DOHH2 (cell line): ENCODE data around the gene MYH15.

ENCODE experiments used
- H3F3A ChIP-seq: fragments of 200-600 bp; sonication (generic), shearing (Covaris generic); 2 replicates; pipeline ENCODE4 v1.6.0; 2016; ENCODE audit warnings: antibody characterized with exemption, mild to moderate bottlenecking; ENCODE audit not compliant: control insufficient read depth, insufficient read depth
- H3K27ac ChIP-seq: fragments of 200-600 bp; sonication (generic); 2 replicates; pipeline ENCODE4 v1.5.1; 2014; ENCODE audit warnings: low read depth, mild to moderate bottlenecking, low read length, moderate library complexity
- H3K27me3 ChIP-seq: fragments of 200-600 bp; sonication (generic); 2 replicates; pipeline ENCODE4 v1.6.1; 2014; ENCODE audit warnings: mild to moderate bottlenecking, low read length, mixed read lengths; ENCODE audit not compliant: control insufficient read depth
- H3K36me3 ChIP-seq: fragments of 200-600 bp; sonication (generic); 2 replicates; pipeline ENCODE4 v1.6.1; 2014; ENCODE audit warnings: mild to moderate bottlenecking, low read length, moderate library complexity, mixed read lengths; ENCODE audit not compliant: control insufficient read depth
- H3K4me1 ChIP-seq: fragments of 200-600 bp; sonication (generic); 2 replicates; pipeline ENCODE4 v1.6.1; 2014; ENCODE audit warnings: mild to moderate bottlenecking, low read length, mixed read lengths; ENCODE audit not compliant: control insufficient read depth
- H3K4me2 ChIP-seq: fragments of 200-600 bp; sonication (generic); 2 replicates; pipeline ENCODE4 v1.6.0; 2014; ENCODE audit warnings: mild to moderate bottlenecking, low read length, moderate library complexity
- H3K4me3 ChIP-seq: fragments of 200-600 bp; sonication (generic); 2 replicates; pipeline ENCODE4 v1.5.1; 2014; ENCODE audit warnings: mild to moderate bottlenecking, low read length, mixed read lengths
- H3K79me2 ChIP-seq: fragments of 200-600 bp; sonication (generic); 2 replicates; pipeline ENCODE4 v1.6.1; 2014; ENCODE audit warnings: mild to moderate bottlenecking, low read length, mixed read lengths; ENCODE audit not compliant: control insufficient read depth
- H3K9me2 ChIP-seq: fragments of 200-600 bp; sonication (generic); replicated peaks from 2 replicates; pipeline ENCODE4 v1.6.1; 2014; ENCODE audit warnings: mild to moderate bottlenecking, low read length, mixed read lengths; ENCODE audit not compliant: control insufficient read depth
- H3K9me3 ChIP-seq: fragments of 200-600 bp; sonication (generic); 2 replicates; pipeline ENCODE4 v1.6.1; 2014; ENCODE audit warnings: antibody characterized with exemption, low read length, mixed read lengths; ENCODE audit not compliant: control insufficient read depth, insufficient read depth
- H4K20me1 ChIP-seq: fragments of 200-600 bp; sonication (generic); 2 replicates; pipeline ENCODE4 v1.6.0; 2014; ENCODE audit warnings: low read depth, mild to moderate bottlenecking, antibody characterized with exemption, low read length, moderate library complexity; ENCODE audit not compliant: control insufficient read depth, insufficient read depth
- EZH2phosphoT487 ChIP-seq: fragments of 200-600 bp; sonication (generic); IDR thresholded peaks from 2 replicates; pipeline ENCODE4 v1.6.1; 2017; ENCODE audit warnings: borderline replicate concordance, mild to moderate bottlenecking, antibody characterized with exemption, low read length, moderate library complexity, mixed read lengths
- TF ChIP-seq, protein P1 (sequence below): fragments of 200-600 bp; sonication (generic); IDR thresholded peaks from one replicate; pipeline ENCODE4 v1.5.1; 2014; ENCODE audit warnings: antibody characterized with exemption, mild to moderate bottlenecking, low read depth, low read length; ENCODE audit not compliant: poor library complexity, severe bottlenecking

The MYH15 gene

DNA sequence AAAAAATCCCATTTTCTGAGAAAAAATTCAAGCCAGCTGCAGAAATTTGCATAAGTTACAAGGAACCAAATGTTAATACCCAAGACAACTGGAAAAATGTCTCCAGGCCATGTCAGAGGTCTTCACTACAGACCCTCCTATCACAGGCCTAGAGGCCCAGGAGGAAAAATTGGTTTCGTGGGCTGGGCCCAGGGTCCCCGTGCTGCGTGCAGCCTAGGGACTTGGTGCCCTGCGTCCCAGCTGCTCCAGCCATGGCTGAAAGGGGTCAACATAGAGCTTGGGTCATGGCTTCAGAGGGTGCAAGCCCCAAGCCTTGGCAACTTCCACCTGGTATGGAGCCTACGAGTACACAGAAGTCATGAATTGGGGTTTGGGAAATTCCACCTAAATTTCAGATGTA, 78.0 kb downstream of the MYH15 start:
- H3K9me3 ChIP-seq = peaks cover 8% of the 10 kb centered on the region; the same call in 1 of the 2 replicates
- H3K4me2 ChIP-seq = no peak overlapping the region
- H3K4me3 ChIP-seq = no peak overlapping the region
- no peaks in the 10 kb centered on the region for H3K27me3 ChIP-seq
- H3K79me2 ChIP-seq = no peaks in the 10 kb centered on the region
- TF ChIP-seq EZH2phosphoT487 = no peak
- TF ChIP-seq, protein P1, sequence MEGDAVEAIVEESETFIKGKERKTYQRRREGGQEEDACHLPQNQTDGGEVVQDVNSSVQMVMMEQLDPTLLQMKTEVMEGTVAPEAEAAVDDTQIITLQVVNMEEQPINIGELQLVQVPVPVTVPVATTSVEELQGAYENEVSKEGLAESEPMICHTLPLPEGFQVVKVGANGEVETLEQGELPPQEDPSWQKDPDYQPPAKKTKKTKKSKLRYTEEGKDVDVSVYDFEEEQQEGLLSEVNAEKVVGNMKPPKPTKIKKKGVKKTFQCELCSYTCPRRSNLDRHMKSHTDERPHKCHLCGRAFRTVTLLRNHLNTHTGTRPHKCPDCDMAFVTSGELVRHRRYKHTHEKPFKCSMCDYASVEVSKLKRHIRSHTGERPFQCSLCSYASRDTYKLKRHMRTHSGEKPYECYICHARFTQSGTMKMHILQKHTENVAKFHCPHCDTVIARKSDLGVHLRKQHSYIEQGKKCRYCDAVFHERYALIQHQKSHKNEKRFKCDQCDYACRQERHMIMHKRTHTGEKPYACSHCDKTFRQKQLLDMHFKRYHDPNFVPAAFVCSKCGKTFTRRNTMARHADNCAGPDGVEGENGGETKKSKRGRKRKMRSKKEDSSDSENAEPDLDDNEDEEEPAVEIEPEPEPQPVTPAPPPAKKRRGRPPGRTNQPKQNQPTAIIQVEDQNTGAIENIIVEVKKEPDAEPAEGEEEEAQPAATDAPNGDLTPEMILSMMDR = no peak
- H3F3A ChIP-seq = no peaks in the 10 kb centered on the region
- no peaks in the 10 kb centered on the region for H3K9me2 ChIP-seq
- no peaks in the 10 kb centered on the region for H4K20me1 ChIP-seq
- H3K36me3 ChIP-seq = no peaks in the 10 kb centered on the region
- H3K27ac ChIP-seq = no peak overlapping the region
- H3K4me1 ChIP-seq = no peaks in the 10 kb centered on the region

DNA sequence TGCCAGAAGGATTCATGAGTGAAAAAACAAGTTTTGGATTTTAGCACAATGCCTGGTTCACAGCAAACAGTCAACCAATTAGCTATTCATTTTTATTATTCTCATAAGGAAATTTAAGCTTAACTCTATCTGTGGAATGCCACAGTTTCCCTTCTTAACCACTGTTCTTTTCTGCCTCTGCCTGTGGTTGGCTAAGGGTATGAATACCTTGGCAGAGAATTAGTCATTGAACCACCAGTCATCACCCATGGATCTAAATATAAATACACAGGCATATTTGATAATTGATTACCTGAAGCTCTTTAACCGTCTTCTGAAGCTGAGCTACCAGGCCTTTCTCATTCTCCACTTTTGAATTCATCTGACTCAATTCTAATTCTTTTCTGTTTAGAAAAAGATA, 79.9 kb downstream of the MYH15 start:
- H3K9me2 ChIP-seq = no peaks in the 10 kb centered on the region
- H3K9me3 ChIP-seq = peaks cover 8% of the 10 kb centered on the region; the same call in 1 of the 2 replicates
- H3K4me2 ChIP-seq = no peak overlapping the region
- TF ChIP-seq EZH2phosphoT487 = no peak
- TF ChIP-seq, protein P1 = no peak
- H3K27ac ChIP-seq = no peak overlapping the region
- H3K4me3 ChIP-seq = no peak overlapping the region
- H3K4me1 ChIP-seq = no peaks in the 10 kb centered on the region
- H3F3A ChIP-seq = no peaks in the 10 kb centered on the region
- no peaks in the 10 kb centered on the region for H3K79me2 ChIP-seq
- H3K36me3 ChIP-seq = no peaks in the 10 kb centered on the region
- H4K20me1 ChIP-seq = no peaks in the 10 kb centered on the region
- H3K27me3 ChIP-seq = no peaks in the 10 kb centered on the region

DNA sequence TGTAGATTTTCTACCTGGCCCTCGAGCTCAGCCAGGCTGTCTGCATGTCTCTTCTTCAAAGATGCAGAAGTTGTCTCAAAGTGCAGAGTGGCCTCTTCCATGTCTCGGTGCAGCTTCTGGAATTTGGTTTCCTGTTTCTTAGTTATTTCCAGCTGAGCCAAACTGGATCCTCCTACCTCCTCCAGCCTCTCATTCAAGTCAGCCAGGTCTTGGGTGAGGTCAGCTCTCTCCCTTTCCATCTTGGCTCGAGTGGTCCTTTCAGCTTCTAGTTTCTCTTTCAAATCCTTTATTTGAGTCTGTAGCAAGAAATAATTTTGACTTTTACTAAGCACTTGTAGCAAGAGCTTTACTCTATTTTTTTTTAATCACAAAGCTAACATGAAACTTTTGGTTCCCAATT, 81.8 kb downstream of the MYH15 start:
- H3K4me2 ChIP-seq = no peak overlapping the region
- TF ChIP-seq, protein P1 = no peak
- TF ChIP-seq EZH2phosphoT487 = no peak
- H3K36me3 ChIP-seq = no peaks in the 10 kb centered on the region
- no peak overlapping the region for H3K4me3 ChIP-seq
- H3K27me3 ChIP-seq = no peaks in the 10 kb centered on the region
- H3K9me3 ChIP-seq = peaks cover 8% of the 10 kb centered on the region; the same call in 1 of the 2 replicates
- H3F3A ChIP-seq = no peaks in the 10 kb centered on the region
- no peak overlapping the region for H3K27ac ChIP-seq
- no peaks in the 10 kb centered on the region for H3K79me2 ChIP-seq
- no peaks in the 10 kb centered on the region for H3K4me1 ChIP-seq
- H3K9me2 ChIP-seq = no peaks in the 10 kb centered on the region
- no peaks in the 10 kb centered on the region for H4K20me1 ChIP-seq
